PC-3 (cell line): ENCODE data around the gene PTPRQ. TPM values are rescaled to one million over a fixed set of nuclear protein-coding genes. Genes with fewer than 3 reads are reported as not detected.

Source experiments
- ATAC-seq: fragments of 200-7000 bp; cut with Tn5 transposase; 2 replicates; pipeline ENCODE4 v1.9.1; 2020; ENCODE audit warnings: mild to moderate bottlenecking, moderate library complexity
- BruUV-seq: library from RNA; stranded (reverse); fragments of 400-500 nt; replicated peaks from 2 replicates; lab custom pipeline; 2021; lab: Mats Ljungman, UMichigan
- CTCF ChIA-PET: fragments of 300-600 bp; sonication (Branson Sonifier 250); formaldehyde crosslinking; loops from one replicate; lab custom pipeline; 2022; ENCODE audit warnings: antibody characterized with exemption; lab: Charles Lee
- POLR2A ChIA-PET: fragments of 300-600 bp; sonication (Branson Sonifier 250); formaldehyde crosslinking; loops from one replicate; lab custom pipeline; 2022; ENCODE audit warnings: antibody characterized with exemption; ENCODE audit not compliant: unreplicated experiment; lab: Charles Lee
- DNase-seq: peaks from one replicate; pipeline ENCODE4 v3.0.0-alpha.2; 2015
- H2AFZ ChIP-seq: fragments of 300-600 bp; sonication (generic); 2 replicates; pipeline ENCODE4 v1.6.0; 2016; ENCODE audit warnings: antibody characterized with exemption, low read length
- H3F3A ChIP-seq: fragments of 300-600 bp; sonication (generic); one replicate; pipeline ENCODE4 v1.6.0; 2017; ENCODE audit warnings: antibody characterized with exemption, low read length, control low read depth, mild to moderate bottlenecking; ENCODE audit not compliant: unreplicated experiment
- H3K27ac ChIP-seq: fragments of 300-600 bp; sonication (generic); 2 replicates; pipeline ENCODE4 v1.5.1; 2016; ENCODE audit warnings: mild to moderate bottlenecking, low read length
- H3K27me3 ChIP-seq: fragments of 300-600 bp; sonication (generic); 2 replicates; pipeline ENCODE4 v1.6.1; 2016; ENCODE audit warnings: low read length, mixed read lengths
- H3K36me3 ChIP-seq: fragments of 300-600 bp; sonication (generic); 2 replicates; pipeline ENCODE4 v1.6.1; 2016; ENCODE audit warnings: low read depth, mixed run types, low read length, mixed read lengths
- H3K4me1 ChIP-seq: fragments of 300-600 bp; sonication (generic); 2 replicates; pipeline ENCODE4 v1.5.1; 2016; ENCODE audit warnings: low read length; ENCODE audit not compliant: insufficient read depth
- H3K4me2 ChIP-seq: fragments of 300-600 bp; sonication (generic); 2 replicates; pipeline ENCODE4 v1.6.0; 2016; ENCODE audit warnings: low read length
- H3K4me3 ChIP-seq: fragments of 300-600 bp; sonication (generic); 2 replicates; pipeline ENCODE4 v1.5.1; 2016; ENCODE audit warnings: mild to moderate bottlenecking, low read length, mixed read lengths
- H3K79me2 ChIP-seq: fragments of 300-600 bp; sonication (generic); 2 replicates; pipeline ENCODE4 v1.6.1; 2017; ENCODE audit warnings: low read length, mixed read lengths
- H3K9ac ChIP-seq: fragments of 300-600 bp; sonication (generic); 2 replicates; pipeline ENCODE4 v1.6.0; 2016; ENCODE audit warnings: mild to moderate bottlenecking, low read length
- H3K9me2 ChIP-seq: fragments of 300-600 bp; sonication (generic); replicated peaks from 2 replicates; pipeline ENCODE4 v1.6.1; 2016; ENCODE audit warnings: mixed run types, low read length, mixed read lengths
- H3K9me3 ChIP-seq: fragments of 300-600 bp; sonication (generic); 2 replicates; pipeline ENCODE4 v1.6.1; 2016; ENCODE audit warnings: low read length, mixed read lengths
- H4K20me1 ChIP-seq: fragments of 300-600 bp; sonication (generic); 2 replicates; pipeline ENCODE4 v1.6.1; 2016; ENCODE audit warnings: low read length, mixed read lengths
- CTCF ChIP-seq: fragments of 300-600 bp; sonication (generic); conservative IDR thresholded peaks from 2 replicates; pipeline ENCODE4 v1.5.1; 2017; ENCODE audit warnings: antibody characterized with exemption, low read depth, mild to moderate bottlenecking, low read length
- EZH2 ChIP-seq: fragments of 300-600 bp; sonication (generic); IDR thresholded peaks from one replicate; pipeline ENCODE4 v1.6.1; 2017; ENCODE audit warnings: antibody characterized with exemption, mild to moderate bottlenecking, low read length; ENCODE audit not compliant: unreplicated experiment
- EZH2phosphoT487 ChIP-seq: fragments of 300-600 bp; sonication (generic); IDR thresholded peaks from 2 replicates; pipeline ENCODE4 v1.6.1; 2018; ENCODE audit warnings: mild to moderate bottlenecking, antibody characterized with exemption, low read length, borderline replicate concordance
- intact Hi-C: fragments of 100-400 bp; cut with micrococcal nuclease; formaldehyde crosslinking; loops from 2 replicates; pipeline ENCODE4 v1.9.0; 2023
- total RNA-seq: library from RNA; depleted of rRNA; stranded (reverse); fragments of >200 nt; gene quantifications from 2 replicates; pipeline ENCODE4 v1.2.3, GENCODE V29; 2014

PTPRQ gene
- total RNA-seq, 1 experiment from 2014 or later: 0.07 TPM

- Histone ChIP-seq H3K9ac (no peak overlapping the region), H3K4me1 (peaks cover 10% of the 10 kb centered on the region), H2AFZ (no peak overlapping the region), H3K4me2 (no peak overlapping the region), H3K9me2 (no peaks in the 10 kb centered on the region), H3K9me3 (no peaks in the 10 kb centered on the region), H3K27me3 (peaks cover 5% of the 10 kb centered on the region; the same call in 1 of the 2 replicates), H3K79me2 (no peaks in the 10 kb centered on the region), H3K36me3 (no peaks in the 10 kb centered on the region), H3K27ac (no peak overlapping the region), H3F3A (no peaks in the 10 kb centered on the region), H4K20me1 (no peaks in the 10 kb centered on the region), H3K4me3 (no peak overlapping the region)
- ChIA-PET POLR2A (interaction anchor here (0.7 kb wide), 1 partner anchor 147 kb away, joined by 4 read pairs; no protein-coding TSS in a partner anchor), CTCF (no interaction called here)
- no peak for TF ChIP-seq EZH2
- no peak for DNase-seq
- ATAC-seq: no peak
- no TSS peak for BruUV-seq
- intact Hi-C loops: no loop called here
These were observed 254.2 kb downstream of the PTPRQ start for GRCh38 chr12:80698256-80698655.

DNA sequence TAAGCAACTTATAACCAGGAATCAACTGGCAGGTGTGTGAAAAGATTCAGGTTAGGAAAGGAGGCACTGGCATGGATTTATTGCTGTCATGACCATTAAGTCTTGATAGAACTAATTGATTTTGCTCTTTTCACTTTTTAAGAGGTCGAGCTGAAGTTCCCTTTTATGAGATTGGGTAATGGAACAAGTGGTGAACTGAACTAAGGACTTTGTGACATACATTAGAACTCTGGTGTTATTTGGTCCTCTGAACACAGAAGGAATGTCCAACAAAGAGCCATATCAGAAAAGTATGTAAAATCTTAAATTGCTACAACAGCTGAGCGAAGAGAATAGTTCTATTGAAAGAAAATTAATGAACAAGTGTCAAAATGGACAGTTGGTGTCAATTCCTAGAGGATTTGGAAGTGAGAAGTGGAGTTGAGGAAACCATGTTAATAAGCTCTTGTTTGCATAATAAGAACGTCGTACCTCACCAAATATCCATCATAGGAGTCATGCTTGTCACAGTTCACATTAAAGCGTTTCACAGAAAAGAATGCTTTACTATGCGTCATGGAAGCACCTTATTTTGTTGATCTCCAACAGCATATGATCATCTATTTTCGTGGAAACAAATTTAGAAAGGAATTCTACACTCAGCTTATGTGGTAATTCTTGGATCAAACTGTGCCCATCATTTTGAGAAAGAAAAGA, 255.0 kb downstream of the PTPRQ start:
- Histone ChIP-seq H3K36me3 (no peaks in the 10 kb centered on the region), H3K27me3 (peaks cover 5% of the 10 kb centered on the region; the same call in 1 of the 2 replicates), H4K20me1 (no peaks in the 10 kb centered on the region), H3K9me3 (no peaks in the 10 kb centered on the region), H3K9me2 (no peaks in the 10 kb centered on the region), H2AFZ (no peak overlapping the region), H3K4me2 (no peak overlapping the region), H3F3A (no peaks in the 10 kb centered on the region), H3K9ac (no peak overlapping the region), H3K79me2 (no peaks in the 10 kb centered on the region), H3K27ac (no peak overlapping the region), H3K4me1 (peaks cover 11% of the 10 kb centered on the region), H3K4me3 (no peak overlapping the region)
- no TSS peak for BruUV-seq
- intact Hi-C loops: no loop called here
- ChIA-PET CTCF (no interaction called here), POLR2A (no interaction called here)
- ATAC-seq (no peak), DNase-seq (no peak)
- TF ChIP-seq EZH2phosphoT487 (no peak), EZH2 (no peak), CTCF (no peak)

DNA sequence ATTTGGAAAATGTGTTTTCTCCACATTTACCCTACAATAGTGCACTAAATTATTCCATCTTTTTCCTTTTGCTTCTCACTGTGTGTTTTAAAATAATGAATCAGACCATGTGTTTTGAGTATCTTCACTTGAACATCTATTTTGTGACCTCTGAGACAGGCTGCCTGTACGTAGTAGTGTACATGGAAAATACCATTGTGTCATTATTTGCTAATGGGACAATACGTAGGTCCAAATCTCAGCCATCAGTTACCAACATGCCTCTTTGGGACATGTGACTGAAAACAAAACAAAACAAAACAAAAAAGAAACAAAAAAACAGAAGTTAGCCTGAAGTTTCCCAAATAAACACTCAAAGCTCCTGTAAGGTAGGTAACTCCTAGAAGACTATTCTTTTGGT, 256.3 kb downstream of the PTPRQ start:
- Histone ChIP-seq H3K9ac (no peak overlapping the region), H3K27ac (no peak overlapping the region), H3K27me3 (peaks cover 5% of the 10 kb centered on the region; the same call in 1 of the 2 replicates), H3K79me2 (no peaks in the 10 kb centered on the region), H4K20me1 (no peaks in the 10 kb centered on the region), H3K4me1 (peaks cover 11% of the 10 kb centered on the region), H3K36me3 (no peaks in the 10 kb centered on the region), H3F3A (no peaks in the 10 kb centered on the region), H2AFZ (no peak overlapping the region), H3K4me2 (no peak overlapping the region), H3K4me3 (no peak overlapping the region), H3K9me2 (no peaks in the 10 kb centered on the region), H3K9me3 (no peaks in the 10 kb centered on the region)
- TF ChIP-seq EZH2 (no peak), CTCF (no peak), EZH2phosphoT487 (no peak)
- CTCF ChIA-PET: no interaction called here
- POLR2A ChIA-PET: no interaction called here
- ATAC-seq (no peak), DNase-seq (no peak)
- no TSS peak for BruUV-seq
- intact Hi-C loops: no loop called here
